Stimulated activated CD4-positive, alpha-beta T cell treated with anti-CD3 and anti-CD28 coated beads, Interleukin-1b, Interleukin-23, amount 100 ng/mL, for 4 hours (primary cell): ENCODE results near the gene TTLL13.
"Not testable (repeated sequence)": the region's sequence is repeated elsewhere in the genome, so short reads cannot be mapped to it uniquely, and the experiment has no call there.

ENCODE experiments used
- DNase-seq, 2 donors: peaks; one replicate each; pipeline ENCODE4 v3.0.0-alpha.2; 2020; ENCODE audit warnings: low read depth in 2 of 2

The TTLL13 gene

GRCh38 chr15:90287101-90287500, 37.7 kb downstream of the TTLL13 start:
- DNase-seq: no peak

GRCh38 chr15:90287946-90288345, 38.6 kb downstream of the TTLL13 start:
- no peak for DNase-seq

- DNase-seq: no peak
Measured at GRCh38 chr15:90291679-90292356, 42.5 kb downstream of the TTLL13 start.

GRCh38 chr15:90293040-90293810, 43.9 kb downstream of the TTLL13 start:
- DNase-seq: peak; percentile 63 to 64

- DNase-seq: no peak
Measured at GRCh38 chr15:90294159-90294558, 44.8 kb downstream of the TTLL13 start.

GRCh38 chr15:90294601-90295269, 45.4 kb downstream of the TTLL13 start:
- no peak for DNase-seq

GRCh38 chr15:90295270-90295648, 45.9 kb downstream of the TTLL13 start:
- DNase-seq: no peak

GRCh38 chr15:90296316-90296884, 47.0 kb downstream of the TTLL13 start:
- not testable (repeated sequence) for DNase-seq

GRCh38 chr15:90297021-90297420, 47.7 kb downstream of the TTLL13 start:
- DNase-seq: no peak

GRCh38 chr15:90300541-90300940, 51.2 kb downstream of the TTLL13 start:
- DNase-seq: no peak

GRCh38 chr15:90300988-90301706, 51.8 kb downstream of the TTLL13 start:
- DNase-seq: peak; percentile 36 to 46

GRCh38 chr15:90301707-90302300, 52.4 kb downstream of the TTLL13 start:
- DNase-seq: no peak

- DNase-seq: not testable (repeated sequence)
Measured at GRCh38 chr15:90305355-90305754, 56.0 kb downstream of the TTLL13 start.

- no peak for DNase-seq
Measured at GRCh38 chr15:90305932-90306331, 56.6 kb downstream of the TTLL13 start.

GRCh38 chr15:90306560-90306959, 57.2 kb downstream of the TTLL13 start:
- DNase-seq: peak; percentile 8 to 17

- DNase-seq: no peak
Measured at GRCh38 chr15:90307661-90308060, 58.3 kb downstream of the TTLL13 start.

- no peak for DNase-seq
Measured at GRCh38 chr15:90309020-90309419, 59.7 kb downstream of the TTLL13 start.
